ENCODE measurements around the gene NTSR2.

Gene NTSR2

GRCh38 chr2:11657195-11657594, 12.8 kb downstream of the NTSR2 start:
- no peak overlapping the region for H3K27ac ChIP-seq (ENCODE audit: low read length)
- WGBS (ENCODE audit: insufficient coverage, insufficient read length) = no CpG with 5 or more reads among the region's 11 CpGs

GRCh38 chr2:11656671-11657101, 13.3 kb downstream of the NTSR2 start:
- no CpG with 5 or more reads among the region's 31 CpGs for WGBS (ENCODE audit: insufficient coverage, insufficient read length)
- no peaks in the 10 kb centered on the region for H3K4me1 ChIP-seq (ENCODE audit: control insufficient read depth, insufficient read depth, low read length)
- H3K36me3 ChIP-seq (ENCODE audit: control insufficient read depth, insufficient read depth, low read length) = no peaks in the 10 kb centered on the region; the same call in 1 of the 2 replicates
- no peak overlapping the region for H3K4me3 ChIP-seq (ENCODE audit: low read length)
- H3K27ac ChIP-seq (ENCODE audit: low read length) = no peak overlapping the region
- DNase-seq (ENCODE audit: low read depth, low spot score) = no peak
- no peaks in the 10 kb centered on the region for H3K27me3 ChIP-seq (ENCODE audit: control insufficient read depth, insufficient read depth, low read length)
- H3K9me3 ChIP-seq (ENCODE audit: control insufficient read depth, insufficient read depth, low read length) = no peaks in the 10 kb centered on the region

More at GRCh38 chr2:11657195-11657594, 12.8 kb downstream of the NTSR2 start:
- no peaks in the 10 kb centered on the region; the same call in 1 of the 2 replicates for H3K36me3 ChIP-seq (ENCODE audit: control insufficient read depth, insufficient read depth, low read length)
- H3K4me3 ChIP-seq (ENCODE audit: low read length) = no peak overlapping the region
- no peaks in the 10 kb centered on the region for H3K27me3 ChIP-seq (ENCODE audit: control insufficient read depth, insufficient read depth, low read length)
- DNase-seq (ENCODE audit: low read depth, low spot score) = no peak
- no peaks in the 10 kb centered on the region for H3K9me3 ChIP-seq (ENCODE audit: control insufficient read depth, insufficient read depth, low read length)
- H3K4me1 ChIP-seq (ENCODE audit: control insufficient read depth, insufficient read depth, low read length) = no peaks in the 10 kb centered on the region

GRCh38 chr2:11656252-11656651, 13.7 kb downstream of the NTSR2 start:
- no CpG with 5 or more reads among the region's 1 CpG for WGBS (ENCODE audit: insufficient coverage, insufficient read length)
- no peak for DNase-seq (ENCODE audit: low read depth, low spot score)
- Histone ChIP-seq H3K36me3 (ENCODE audit: control insufficient read depth, insufficient read depth, low read length) (no peaks in the 10 kb centered on the region; the same call in 1 of the 2 replicates), H3K27me3 (ENCODE audit: control insufficient read depth, insufficient read depth, low read length) (no peaks in the 10 kb centered on the region), H3K27ac (ENCODE audit: low read length) (no peak overlapping the region), H3K4me3 (ENCODE audit: low read length) (no peak overlapping the region), H3K4me1 (ENCODE audit: control insufficient read depth, insufficient read depth, low read length) (no peaks in the 10 kb centered on the region), H3K9me3 (ENCODE audit: control insufficient read depth, insufficient read depth, low read length) (no peaks in the 10 kb centered on the region)

GRCh38 chr2:11655495-11655894, 14.5 kb downstream of the NTSR2 start:
- H3K4me3 ChIP-seq (ENCODE audit: low read length) = no peak overlapping the region
- H3K27ac ChIP-seq (ENCODE audit: low read length) = no peak overlapping the region
- no peaks in the 10 kb centered on the region for H3K27me3 ChIP-seq (ENCODE audit: control insufficient read depth, insufficient read depth, low read length)
- no peaks in the 10 kb centered on the region for H3K9me3 ChIP-seq (ENCODE audit: control insufficient read depth, insufficient read depth, low read length)
- H3K4me1 ChIP-seq (ENCODE audit: control insufficient read depth, insufficient read depth, low read length) = no peaks in the 10 kb centered on the region
- H3K36me3 ChIP-seq (ENCODE audit: control insufficient read depth, insufficient read depth, low read length) = no peaks in the 10 kb centered on the region; the same call in 1 of the 2 replicates
- WGBS (ENCODE audit: insufficient coverage, insufficient read length) = no CpG with 5 or more reads among the region's 4 CpGs
- DNase-seq (ENCODE audit: low read depth, low spot score) = no peak

- no peaks in the 10 kb centered on the region for H3K27me3 ChIP-seq (ENCODE audit: control insufficient read depth, insufficient read depth, low read length)
- H3K36me3 ChIP-seq (ENCODE audit: control insufficient read depth, insufficient read depth, low read length) = no peaks in the 10 kb centered on the region; the same call in 1 of the 2 replicates
- H3K4me1 ChIP-seq (ENCODE audit: control insufficient read depth, insufficient read depth, low read length) = no peaks in the 10 kb centered on the region
- no peak overlapping the region for H3K4me3 ChIP-seq (ENCODE audit: low read length)
- no peaks in the 10 kb centered on the region for H3K9me3 ChIP-seq (ENCODE audit: control insufficient read depth, insufficient read depth, low read length)
- WGBS (ENCODE audit: insufficient coverage, insufficient read length) = no CpG with 5 or more reads among the region's 3 CpGs
- no peak for DNase-seq (ENCODE audit: low read depth, low spot score)
- no peak overlapping the region for H3K27ac ChIP-seq (ENCODE audit: low read length)
These were observed 17.4 kb downstream of the NTSR2 start for GRCh38 chr2:11652553-11652952.

GRCh38 chr2:11651856-11652548, 18.0 kb downstream of the NTSR2 start:
- Histone ChIP-seq H3K4me3 (ENCODE audit: low read length) (no peak overlapping the region), H3K9me3 (ENCODE audit: control insufficient read depth, insufficient read depth, low read length) (no peaks in the 10 kb centered on the region), H3K27me3 (ENCODE audit: control insufficient read depth, insufficient read depth, low read length) (no peaks in the 10 kb centered on the region), H3K4me1 (ENCODE audit: control insufficient read depth, insufficient read depth, low read length) (no peaks in the 10 kb centered on the region), H3K36me3 (ENCODE audit: control insufficient read depth, insufficient read depth, low read length) (no peaks in the 10 kb centered on the region; the same call in 1 of the 2 replicates), H3K27ac (ENCODE audit: low read length) (no peak overlapping the region)
- no CpG with 5 or more reads among the region's 5 CpGs for WGBS (ENCODE audit: insufficient coverage, insufficient read length)
- no peak for DNase-seq (ENCODE audit: low read depth, low spot score)

GRCh38 chr2:11649093-11649492, 20.9 kb downstream of the NTSR2 start:
- H3K4me1 ChIP-seq (ENCODE audit: control insufficient read depth, insufficient read depth, low read length) = no peaks in the 10 kb centered on the region
- H3K9me3 ChIP-seq (ENCODE audit: control insufficient read depth, insufficient read depth, low read length) = no peaks in the 10 kb centered on the region
- H3K36me3 ChIP-seq (ENCODE audit: control insufficient read depth, insufficient read depth, low read length) = no peaks in the 10 kb centered on the region
- no CpG with 5 or more reads among the region's 2 CpGs for WGBS (ENCODE audit: insufficient coverage, insufficient read length)
- DNase-seq (ENCODE audit: low read depth, low spot score) = no peak
- H3K4me3 ChIP-seq (ENCODE audit: low read length) = no peak overlapping the region
- no peak overlapping the region for H3K27ac ChIP-seq (ENCODE audit: low read length)
- H3K27me3 ChIP-seq (ENCODE audit: control insufficient read depth, insufficient read depth, low read length) = no peaks in the 10 kb centered on the region

- WGBS (ENCODE audit: insufficient coverage, insufficient read length) = no CpG with 5 or more reads among the region's 7 CpGs
- H3K9me3 ChIP-seq (ENCODE audit: control insufficient read depth, insufficient read depth, low read length) = no peaks in the 10 kb centered on the region
- H3K4me3 ChIP-seq (ENCODE audit: low read length) = no peak overlapping the region
- no peak for DNase-seq (ENCODE audit: low read depth, low spot score)
- no peaks in the 10 kb centered on the region for H3K4me1 ChIP-seq (ENCODE audit: control insufficient read depth, insufficient read depth, low read length)
- H3K27me3 ChIP-seq (ENCODE audit: control insufficient read depth, insufficient read depth, low read length) = no peaks in the 10 kb centered on the region
- H3K36me3 ChIP-seq (ENCODE audit: control insufficient read depth, insufficient read depth, low read length) = no peaks in the 10 kb centered on the region
- no peak overlapping the region for H3K27ac ChIP-seq (ENCODE audit: low read length)
These were observed 22.0 kb downstream of the NTSR2 start for GRCh38 chr2:11647834-11648600.

GRCh38 chr2:11646530-11646929, 23.5 kb downstream of the NTSR2 start:
- Histone ChIP-seq H3K27me3 (ENCODE audit: control insufficient read depth, insufficient read depth, low read length) (no peaks in the 10 kb centered on the region), H3K9me3 (ENCODE audit: control insufficient read depth, insufficient read depth, low read length) (no peaks in the 10 kb centered on the region), H3K4me1 (ENCODE audit: control insufficient read depth, insufficient read depth, low read length) (no peaks in the 10 kb centered on the region), H3K27ac (ENCODE audit: low read length) (no peak overlapping the region), H3K4me3 (ENCODE audit: low read length) (no peak overlapping the region), H3K36me3 (ENCODE audit: control insufficient read depth, insufficient read depth, low read length) (no peaks in the 10 kb centered on the region)
- no peak for DNase-seq (ENCODE audit: low read depth, low spot score)
- no CpG with 5 or more reads among the region's 3 CpGs for WGBS (ENCODE audit: insufficient coverage, insufficient read length)

- Histone ChIP-seq H3K27me3 (ENCODE audit: control insufficient read depth, insufficient read depth, low read length) (no peaks in the 10 kb centered on the region), H3K9me3 (ENCODE audit: control insufficient read depth, insufficient read depth, low read length) (no peaks in the 10 kb centered on the region), H3K36me3 (ENCODE audit: control insufficient read depth, insufficient read depth, low read length) (0 out of 2 replicates have a peak, but pooled peaks cover 4% of the 10 kb centered on the region), H3K4me1 (ENCODE audit: control insufficient read depth, insufficient read depth, low read length) (no peaks in the 10 kb centered on the region), H3K27ac (ENCODE audit: low read length) (no peak overlapping the region), H3K4me3 (ENCODE audit: low read length) (no peak overlapping the region)
- no peak for DNase-seq (ENCODE audit: low read depth, low spot score)
- WGBS (ENCODE audit: insufficient coverage, insufficient read length) = no CpG with 5 or more reads among the region's 3 CpGs
These were observed 25.7 kb downstream of the NTSR2 start for GRCh38 chr2:11644293-11644692.
